Stimulated activated CD8-positive, alpha-beta memory T cell treated with anti-CD3 and anti-CD28 coated beads, Interleukin-4, amount 100 ng/mL, for 4 hours (primary cell): Measurements from ENCODE around the gene ZNF746.
"Not testable (repeated sequence)": the region's sequence is repeated elsewhere in the genome, so short reads cannot be mapped to it uniquely, and the experiment has no call there.

ENCODE experiments used
- DNase-seq, 2 donors: peaks; one replicate each; pipeline ENCODE4 v3.0.0-alpha.2; 2020; ENCODE audit warnings: low read depth in 2 of 2, low spot score in 1 of 2

The ZNF746 gene

DNA sequence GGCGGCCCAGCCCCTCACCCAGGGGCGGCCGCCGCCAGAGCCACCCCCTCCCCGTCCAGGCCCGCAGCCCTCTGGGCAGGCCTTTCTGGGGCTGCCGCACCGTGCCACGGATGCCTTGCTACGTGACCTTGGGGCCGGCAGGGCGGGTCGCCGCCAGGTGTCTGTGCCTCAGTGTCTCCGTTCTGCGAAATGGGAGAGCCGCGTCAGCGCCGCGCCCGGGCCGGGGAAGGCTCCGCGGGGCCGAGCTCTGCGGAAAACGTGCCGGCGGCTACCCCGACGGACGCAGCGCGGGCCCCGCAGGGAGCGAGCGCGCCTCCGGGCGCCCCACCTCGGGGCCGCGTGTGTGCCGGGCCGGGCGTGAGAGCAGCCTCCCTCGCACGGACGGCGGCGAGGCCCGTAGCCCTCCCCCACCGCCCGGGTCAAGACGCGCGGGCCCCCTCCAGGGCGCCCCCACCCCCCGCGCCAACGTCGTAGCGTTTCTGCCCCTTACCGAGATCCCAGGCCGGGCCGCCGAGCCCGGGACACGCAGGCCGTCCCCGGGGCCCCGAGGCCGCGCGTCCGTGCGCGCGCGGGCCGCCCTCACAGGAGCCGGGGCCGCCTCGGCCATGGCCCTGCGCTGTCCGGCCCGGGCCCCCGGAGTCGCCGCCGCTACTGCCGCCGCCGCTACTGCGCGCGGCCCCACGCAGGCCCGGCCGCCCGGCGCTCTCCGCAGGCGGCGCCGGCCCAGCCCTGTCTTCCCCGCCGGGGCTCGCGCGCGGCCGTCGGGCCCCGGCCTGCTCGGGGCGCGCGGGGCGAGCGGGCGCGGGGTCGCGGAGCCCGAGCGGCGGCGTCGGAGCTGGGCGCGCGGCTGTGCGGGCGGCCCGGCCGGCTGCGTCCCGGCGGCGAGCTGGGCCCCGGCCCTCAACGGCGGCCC lies 37.8 kb downstream of the ZNF746 start:
- no peak for DNase-seq

DNA sequence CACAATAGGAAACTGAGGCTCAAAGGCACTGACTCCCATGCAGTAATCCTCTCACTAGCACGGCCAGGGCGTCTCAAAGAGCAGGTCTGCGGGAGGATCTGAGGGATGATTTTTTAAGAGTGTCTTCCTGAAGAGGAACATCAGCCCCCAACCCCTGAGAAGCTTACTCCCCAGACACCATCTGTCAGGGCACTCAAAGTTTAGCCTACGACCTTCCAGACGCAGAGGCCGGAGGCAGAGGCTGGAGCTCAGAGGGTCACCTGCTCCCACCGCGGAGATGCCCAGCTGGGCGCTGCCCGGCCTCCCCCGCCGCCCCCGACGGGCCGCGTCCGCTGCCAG lies 38.4 kb downstream of the ZNF746 start:
- DNase-seq = no peak

DNA sequence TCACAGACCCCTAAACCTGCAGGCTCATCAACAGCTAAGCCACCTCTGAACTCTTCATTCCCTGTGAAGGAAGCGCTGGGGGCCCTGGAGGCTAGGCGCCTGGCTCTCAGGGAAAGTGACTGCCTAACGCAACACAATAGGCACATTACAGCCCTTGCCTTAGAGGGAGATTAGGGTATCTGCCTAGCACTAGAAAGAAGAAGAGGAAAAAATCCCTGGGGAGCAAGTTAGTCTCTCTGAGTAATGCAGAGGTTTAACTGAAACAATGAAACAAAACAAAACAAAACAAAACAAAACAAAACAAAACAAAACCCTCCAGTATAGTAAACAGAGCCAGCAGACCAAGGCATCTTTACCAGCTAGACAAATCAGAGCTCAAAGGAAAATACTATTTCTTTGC lies 39.4 kb downstream of the ZNF746 start:
- no peak for DNase-seq

DNA sequence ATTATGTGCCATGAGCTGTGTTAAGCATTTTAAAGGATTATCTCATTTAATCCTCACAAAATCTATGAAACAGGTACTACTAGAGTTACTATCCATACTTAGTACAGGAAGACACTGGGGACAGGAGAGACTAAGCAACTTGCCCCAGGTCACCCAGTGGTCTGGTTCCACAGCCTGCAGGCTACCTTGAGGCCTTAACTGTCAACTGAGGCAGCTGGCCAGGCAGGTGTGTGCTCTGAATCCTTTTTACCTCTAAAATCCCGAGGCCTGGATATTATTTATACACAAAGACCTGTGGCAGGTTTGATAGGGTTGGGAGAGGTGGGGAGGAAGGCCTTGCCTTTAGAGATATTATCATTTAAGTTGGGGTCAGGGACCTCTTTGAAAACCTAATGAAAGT lies 39.8 kb downstream of the ZNF746 start:
- DNase-seq = no peak

DNA sequence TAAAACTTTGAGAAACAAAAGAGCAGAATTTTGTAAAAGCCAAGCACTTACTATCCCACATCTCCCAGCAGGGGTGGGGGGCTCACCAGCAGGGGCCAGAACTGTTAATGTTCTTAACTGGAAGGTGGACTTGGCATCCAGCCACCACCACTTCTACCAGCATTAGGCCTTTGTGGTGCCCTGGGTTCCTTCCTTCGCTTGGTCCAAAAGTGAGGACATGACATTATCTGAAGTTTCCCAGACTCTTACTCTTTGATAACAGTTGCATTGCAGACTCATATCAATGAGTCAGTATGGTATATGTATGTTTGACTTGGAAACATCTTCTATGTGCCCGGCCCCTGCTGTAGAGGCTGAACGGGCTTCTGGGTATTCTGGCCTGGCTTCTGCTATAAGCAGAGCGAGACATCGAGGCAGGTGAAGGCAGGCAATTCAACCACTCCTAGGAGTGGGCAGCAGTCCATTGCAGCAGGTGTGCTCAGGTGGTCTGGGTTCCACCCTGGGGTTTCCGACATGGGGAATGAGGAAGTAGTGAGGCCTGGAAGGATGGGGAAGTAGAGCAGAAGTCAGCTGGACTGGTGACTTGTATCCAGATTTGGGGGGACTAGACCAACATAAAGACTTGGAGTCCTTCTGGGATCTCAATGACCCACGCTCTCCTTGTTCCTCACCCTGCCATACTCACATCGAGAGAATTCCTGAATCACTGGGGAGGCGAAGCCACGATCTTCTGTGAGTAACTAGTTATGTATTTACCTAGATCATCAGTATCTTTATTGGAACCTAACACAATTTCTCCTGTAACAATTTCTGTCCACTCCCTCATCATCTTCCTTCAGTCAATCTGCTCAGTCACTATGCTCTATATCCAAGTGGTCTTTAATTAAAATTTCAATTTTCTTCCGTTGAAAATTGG lies 40.8 kb downstream of the ZNF746 start:
- no peak for DNase-seq

DNA sequence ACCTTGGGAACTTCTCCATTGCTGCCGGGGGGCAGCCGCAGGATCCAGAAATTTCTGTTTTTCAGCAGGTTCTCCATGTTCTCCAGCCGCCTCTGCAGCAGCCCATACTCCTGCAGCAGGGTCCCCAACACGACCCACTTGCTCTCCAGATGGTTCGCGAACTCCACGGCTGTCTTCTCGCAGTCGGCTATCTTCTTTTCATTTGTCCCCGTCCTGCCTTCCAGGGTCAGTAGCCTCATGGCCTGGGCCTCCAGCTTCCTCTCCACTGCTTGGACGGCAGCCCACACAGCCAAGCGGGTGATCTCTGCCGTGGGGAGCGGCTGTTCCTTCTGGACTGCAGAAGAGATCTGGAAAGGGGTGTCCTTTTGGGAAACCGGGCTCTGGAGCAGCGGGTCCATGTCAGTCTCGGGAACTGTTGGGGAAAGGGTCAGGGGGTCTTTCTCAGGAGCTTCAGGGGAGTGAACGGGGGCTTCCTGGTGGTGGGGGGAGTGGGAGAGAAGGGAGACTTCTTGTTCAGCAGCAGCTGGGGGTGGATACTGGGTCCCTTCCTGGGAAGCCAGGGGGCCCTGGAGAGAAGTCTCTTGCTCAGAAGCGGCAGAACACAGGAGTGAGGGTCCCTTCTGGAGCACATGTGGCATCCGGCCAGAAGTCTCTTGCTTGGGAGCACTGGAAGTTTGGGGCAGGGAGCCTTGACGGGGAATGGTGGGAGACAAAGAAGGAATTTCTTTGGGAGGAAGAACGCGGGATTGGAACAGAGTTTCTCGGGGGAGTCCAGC lies 42.2 kb downstream of the ZNF746 start:
- no peak for DNase-seq

DNA sequence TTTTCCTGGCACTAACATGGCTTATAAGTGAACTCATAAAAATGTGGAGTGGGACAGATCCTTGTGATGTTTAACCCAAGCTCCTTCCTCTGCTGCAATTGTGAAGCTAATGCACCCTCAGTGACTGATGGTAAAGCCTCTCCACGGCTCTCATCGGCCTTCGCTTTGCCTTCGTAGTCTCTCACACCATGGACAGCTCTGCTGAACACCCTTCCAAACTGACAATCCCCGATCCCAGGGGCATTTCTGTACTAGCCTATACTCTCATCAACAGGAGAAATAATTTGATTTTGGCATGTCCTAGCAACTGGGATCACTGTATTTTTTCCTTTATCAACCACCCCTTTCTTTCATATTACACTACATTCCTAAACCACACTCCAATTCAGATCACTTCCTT lies 42.9 kb downstream of the ZNF746 start:
- DNase-seq = no peak

DNA sequence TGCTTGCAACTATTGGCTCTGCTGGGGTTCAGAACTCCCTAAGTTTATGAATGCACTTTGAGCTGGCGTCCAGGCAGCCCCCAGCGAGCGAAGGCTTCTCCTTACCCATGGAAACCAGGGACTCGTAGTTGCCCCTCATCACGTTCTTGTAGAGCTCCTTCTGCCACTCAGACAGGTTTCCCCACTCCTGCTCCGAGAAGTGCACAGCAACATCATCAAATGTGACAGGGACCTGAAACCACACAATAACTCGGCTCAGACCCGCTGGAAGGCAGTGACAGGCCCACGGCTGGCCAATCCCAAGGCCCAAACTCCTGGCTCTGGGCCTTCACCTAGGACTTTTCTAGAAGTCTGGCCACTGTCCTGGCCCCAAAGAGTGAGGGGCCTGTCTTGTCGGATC lies 43.6 kb downstream of the ZNF746 start:
- no peak for DNase-seq

DNA sequence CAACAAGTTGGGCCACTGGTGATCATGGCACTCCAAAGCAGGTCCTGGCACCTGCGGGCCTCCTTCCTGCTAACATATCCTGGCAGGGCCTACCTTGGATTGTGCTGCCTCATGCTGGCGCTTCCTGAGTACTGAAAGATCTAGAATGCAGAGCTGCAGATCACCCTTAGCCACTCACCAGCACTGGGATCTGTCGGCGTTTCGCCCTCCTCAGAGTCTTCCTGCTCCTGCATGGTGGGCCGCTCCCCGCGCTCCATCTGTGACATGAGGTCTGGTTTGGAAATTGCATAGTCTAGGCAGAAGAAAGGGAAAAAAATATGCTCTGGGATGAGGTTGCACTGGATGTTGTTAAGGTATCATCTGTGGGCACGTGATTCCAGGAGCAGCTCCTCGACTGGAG lies 46.8 kb downstream of the ZNF746 start:
- no peak for DNase-seq

DNA sequence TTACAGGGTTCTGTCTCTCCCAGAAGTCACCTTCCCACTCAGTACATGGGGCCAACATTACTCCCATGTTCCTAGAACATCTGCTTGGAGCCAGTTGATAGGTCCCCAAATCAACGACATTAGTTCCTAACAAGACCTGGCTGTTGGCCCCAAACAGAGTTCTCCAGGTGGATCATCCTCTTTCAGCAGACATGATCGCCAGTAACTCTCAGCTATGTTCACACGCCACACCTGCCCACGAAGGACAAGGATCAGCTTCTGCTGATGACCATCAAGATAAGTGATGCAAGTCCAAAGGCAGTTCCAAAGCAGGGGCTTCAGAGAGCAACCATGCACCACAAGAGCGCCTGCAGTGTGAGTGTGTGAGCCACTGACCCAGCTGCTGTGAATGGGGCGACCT lies 47.7 kb downstream of the ZNF746 start:
- no peak for DNase-seq

DNA sequence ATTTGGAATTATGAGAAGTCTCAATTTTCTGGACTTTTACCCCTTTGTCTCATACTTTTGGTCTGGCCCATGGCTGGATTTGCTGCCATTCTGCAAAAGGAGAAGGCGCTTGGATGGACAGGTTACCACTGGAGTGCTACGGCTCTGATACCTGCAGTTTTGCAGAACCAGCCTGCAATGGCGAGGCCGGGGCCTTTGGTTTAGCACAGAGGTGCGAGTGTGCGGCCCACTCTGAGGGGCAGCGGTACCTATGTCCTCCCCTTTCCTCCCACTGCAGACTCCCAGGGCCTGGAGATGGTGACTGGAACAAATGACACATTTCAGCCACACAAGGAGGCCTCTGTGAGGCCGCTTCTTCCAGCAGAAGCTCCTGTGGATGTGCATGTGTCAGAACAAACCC lies 48.6 kb downstream of the ZNF746 start:
- no peak for DNase-seq

DNA sequence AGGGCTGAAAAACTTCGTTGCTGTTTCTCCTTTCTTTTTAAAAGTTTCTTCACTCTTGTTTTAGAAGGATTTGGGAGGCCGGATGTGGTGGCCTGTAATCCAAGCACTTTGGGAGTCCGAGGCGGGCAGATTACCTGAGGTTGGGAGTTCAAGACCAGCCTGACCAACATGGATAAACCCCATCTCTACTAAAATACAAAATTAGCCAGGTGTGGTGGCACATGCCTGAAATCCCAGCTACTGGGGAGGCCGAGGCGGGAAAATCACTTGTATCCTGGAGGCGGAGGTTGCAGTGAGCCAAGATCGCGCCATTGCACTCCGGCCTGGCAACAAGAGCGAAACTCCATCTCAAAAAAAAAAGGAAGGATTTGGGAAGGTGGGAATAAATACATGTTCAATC lies 51.6 kb downstream of the ZNF746 start:
- not testable (repeated sequence) for DNase-seq

DNA sequence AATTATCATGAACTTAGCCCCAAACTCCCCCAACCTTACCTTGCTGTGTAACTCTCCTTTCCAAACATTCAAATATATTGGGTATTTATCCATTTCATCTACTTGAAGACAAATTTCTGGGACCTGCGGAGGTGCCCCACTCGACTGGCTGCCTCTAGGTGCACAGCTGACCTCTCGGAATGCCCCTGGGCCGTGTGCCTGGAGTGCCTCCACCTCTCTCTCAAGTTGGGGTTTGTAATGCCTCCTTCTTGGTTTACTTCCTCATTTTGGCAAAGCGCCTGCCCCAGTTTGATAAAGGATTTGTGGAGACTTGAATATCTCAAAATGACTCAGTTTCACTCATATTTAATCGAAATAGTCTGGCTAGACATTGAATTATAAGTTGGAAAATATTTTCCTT lies 53.3 kb downstream of the ZNF746 start:
- no peak for DNase-seq

DNA sequence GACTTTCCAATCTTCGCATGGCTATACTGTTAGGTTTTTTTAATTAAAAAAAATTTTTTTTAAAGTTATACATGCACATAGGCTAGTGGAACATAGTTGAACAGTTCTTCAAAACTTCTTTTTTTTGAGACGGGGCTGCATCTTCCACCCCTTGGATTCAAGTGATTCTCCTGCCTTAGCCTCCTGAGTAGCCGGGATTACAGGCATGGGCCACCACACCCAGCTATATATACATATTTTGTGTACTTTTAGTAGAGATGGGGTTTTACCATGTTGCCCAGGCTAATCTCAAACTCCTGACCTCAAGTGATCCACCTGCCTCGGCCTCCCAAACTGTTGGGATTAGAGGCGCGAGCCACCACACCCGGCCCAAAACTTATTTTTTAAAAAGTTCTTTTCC lies 54.1 kb downstream of the ZNF746 start:
- DNase-seq = no peak

DNA sequence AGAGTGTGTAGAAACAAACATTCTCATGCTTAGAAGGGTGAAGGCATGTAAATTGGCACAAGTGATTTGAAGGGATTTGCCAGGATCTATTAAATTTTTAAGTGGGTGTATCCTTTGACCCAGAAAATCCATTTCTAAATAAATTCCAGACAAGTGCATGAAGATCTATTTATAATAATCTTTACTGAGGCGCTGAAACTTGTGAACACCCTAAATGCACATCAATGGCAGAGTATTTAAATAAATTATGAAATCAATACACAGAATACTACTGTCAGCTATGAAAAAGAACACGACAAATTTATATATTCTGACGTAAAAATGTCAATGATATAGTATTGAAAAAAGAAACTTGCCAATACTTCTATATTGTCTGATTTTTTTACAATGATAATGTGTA lies 54.7 kb downstream of the ZNF746 start:
- no peak for DNase-seq

DNA sequence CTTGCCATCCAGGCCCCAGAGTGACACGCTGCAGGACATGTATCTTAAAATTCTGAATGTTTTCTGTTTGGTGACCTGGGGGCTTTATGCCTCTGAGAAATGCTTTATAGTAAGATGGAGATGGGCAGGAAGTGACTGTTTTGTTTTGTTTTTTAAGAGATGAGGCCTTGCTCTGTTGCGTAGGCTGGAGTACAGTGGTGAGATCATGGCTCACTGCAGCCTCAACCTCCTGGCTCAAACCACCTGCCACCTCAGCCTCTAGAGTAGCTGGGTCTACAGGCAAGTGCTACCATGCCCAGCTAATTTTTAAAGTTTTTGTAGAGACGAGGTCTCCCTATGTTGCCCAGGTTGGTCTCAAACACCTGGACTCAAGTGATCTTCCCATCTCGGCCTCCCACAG lies 57.4 kb downstream of the ZNF746 start:
- no peak for DNase-seq

DNA sequence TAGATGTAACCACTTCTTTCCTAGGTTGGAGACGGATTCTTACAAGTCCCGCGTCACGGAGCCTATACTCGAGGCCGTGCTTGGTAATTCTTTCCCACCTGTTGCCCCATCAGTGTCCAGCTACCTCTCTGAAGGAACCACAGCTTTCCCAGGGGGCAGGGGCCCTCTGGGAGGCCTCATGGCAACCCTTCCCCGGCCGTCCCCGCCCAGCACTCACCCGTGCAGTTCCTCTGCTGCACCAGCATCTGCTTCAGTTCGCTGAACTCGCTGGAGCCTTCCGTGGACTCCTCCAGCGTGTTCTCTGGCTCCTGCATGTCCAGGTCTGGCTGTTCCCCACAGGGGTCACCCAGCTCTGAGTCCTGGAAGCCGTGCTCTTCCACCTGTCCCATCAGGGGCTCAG lies 61.3 kb downstream of the ZNF746 start:
- DNase-seq = no peak

DNA sequence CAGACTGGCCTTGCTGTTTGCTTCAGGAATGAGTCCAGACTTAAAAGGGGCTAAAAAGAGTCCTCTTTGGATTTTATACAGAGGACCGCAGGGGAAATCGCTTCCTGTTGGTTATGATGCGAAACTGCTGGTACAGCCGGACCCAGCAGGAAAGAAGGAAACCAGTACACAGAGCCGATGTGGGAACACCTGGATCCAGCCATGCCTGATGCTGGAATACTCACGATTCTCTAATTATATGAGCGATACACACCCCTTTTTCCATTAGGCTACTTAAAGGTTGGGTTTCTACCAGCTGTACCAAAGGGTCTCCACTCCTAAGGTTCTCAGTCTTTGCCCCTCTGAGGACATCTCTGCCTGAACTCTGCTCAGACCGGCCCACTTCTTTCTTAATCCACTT lies 64.5 kb downstream of the ZNF746 start:
- no peak for DNase-seq

DNA sequence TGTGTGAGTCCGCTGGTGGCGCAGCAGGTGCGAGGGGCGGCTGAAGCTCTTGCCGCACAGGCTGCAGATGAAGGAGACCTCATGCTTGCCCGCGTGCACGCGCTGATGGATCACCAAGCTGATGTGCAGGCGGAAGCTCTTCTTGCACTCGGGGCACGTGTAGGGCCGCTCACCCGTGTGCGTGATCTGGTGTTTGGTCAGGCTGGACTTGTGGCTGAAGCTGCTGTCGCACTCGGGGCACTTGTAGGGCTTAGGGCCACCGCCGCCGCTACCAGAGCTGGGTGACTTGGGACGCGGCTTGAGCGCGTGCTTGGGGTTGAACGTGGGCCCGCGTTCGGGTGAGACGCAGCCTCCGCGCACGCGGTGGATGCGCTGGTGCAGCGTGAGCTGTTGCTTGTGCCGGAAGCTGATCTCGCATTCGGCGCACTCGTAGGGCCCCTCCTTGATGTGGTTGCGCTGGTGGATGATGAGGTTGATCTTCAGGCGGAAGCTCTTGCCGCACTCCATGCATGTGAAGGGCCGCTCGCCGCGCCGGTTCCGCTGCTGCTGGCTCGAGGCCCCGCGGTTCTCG lies 65.4 kb downstream of the ZNF746 start:
- no peak for DNase-seq

DNA sequence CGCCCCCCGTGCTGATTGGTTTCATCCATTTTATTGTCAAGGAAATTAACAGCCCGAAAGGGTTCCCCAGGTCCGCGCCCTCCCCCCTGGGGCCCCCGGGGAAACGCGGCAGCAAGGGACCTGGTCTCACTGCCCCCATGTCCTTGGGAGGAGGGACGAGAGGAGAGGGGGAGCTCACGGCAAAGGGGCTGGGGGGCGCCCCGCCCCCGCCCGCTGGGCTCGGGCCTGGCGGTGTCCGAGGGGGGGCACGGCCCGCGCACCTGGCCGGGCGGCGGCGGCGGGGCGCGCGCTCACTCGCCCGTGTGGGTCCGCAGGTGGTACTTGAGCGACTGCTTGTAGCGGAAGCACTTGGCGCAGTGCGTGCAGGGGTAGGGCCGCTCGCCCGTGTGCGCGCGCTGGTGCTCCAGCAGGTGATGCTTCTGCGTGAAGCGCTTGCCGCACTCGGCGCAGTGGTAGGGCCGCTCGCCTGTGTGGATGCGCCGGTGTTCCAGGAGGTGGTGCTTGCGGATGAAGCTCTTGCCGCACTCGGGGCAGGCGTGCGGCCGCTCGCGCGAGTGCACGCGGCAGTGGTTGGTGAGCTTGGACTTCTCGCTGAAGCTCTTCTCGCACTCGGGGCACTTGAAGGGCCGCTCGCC lies 66.0 kb downstream of the ZNF746 start:
- no peak for DNase-seq

DNA sequence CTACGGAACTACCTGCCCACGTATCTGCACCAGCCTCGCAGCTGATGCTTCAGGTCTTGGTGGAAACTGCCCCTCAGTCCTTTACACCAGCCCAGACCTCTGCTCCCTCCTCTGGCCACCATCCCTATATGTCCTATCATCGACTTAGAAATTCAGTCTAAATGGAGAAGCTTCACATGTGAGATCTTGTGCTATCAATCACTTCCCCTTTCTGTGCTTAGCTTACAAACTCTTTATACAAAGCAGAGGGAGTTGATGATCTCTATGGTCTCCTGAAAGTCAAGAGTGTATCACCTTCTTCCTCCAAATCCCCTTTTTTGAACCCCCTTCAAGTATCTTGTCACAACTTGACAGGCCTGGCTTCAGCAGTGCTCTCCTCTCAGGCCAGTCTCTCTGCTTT lies 67.4 kb downstream of the ZNF746 start:
- no peak for DNase-seq
